ENCODE results near the gene PDE1C.

DNA sequence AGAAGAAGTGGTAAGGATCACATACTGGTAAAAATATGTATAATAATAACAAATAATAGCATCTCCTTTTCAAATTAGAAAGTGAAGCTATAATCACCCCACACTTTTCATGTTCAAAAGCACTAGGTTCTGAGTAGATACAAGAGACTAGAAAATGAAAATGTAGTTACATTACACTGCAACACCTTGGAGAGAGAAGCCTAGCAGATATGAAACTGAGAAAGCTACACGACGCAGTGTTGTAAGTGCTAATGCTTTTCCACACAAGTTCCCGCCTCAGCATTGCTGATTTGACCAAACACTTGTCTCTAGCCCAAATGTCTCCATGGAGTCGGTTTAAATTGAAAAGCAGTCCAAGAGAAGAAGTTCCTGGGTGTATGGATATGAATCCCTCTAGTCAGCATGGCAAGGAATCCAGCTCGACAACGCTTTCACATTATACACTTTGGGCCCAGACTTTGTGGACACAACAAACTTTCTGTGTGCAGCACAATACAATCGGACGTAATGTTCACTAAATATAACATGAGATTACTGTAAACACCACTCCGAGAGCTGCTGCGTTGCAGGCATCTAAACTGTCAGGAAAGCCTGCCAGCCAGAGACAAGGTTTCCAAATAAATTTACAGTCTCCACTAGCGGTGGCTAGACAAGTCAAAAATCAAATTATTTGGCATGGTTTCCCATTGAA, 1.7 kb downstream of the PDE1C start:
- no peak for TF ChIP-seq CTCF (IDR thresholded peaks at IDR 0.05)
- no peak for TF ChIP-seq ZFX (IDR thresholded peaks at IDR 0.05; ENCODE audit: borderline replicate concordance)
